Type B pancreatic cell (in vitro differentiated cells): ENCODE measurements around the gene AEBP2. TPM values are rescaled to one million over a fixed set of nuclear protein-coding genes. Genes with fewer than 3 reads are reported as not detected.

ENCODE experiments used
- DNase-seq: peaks from one replicate; pipeline ENCODE4 v3.0.0; 2021; ENCODE audit warnings: mixed read lengths; ENCODE audit not compliant: unreplicated experiment; ENCODE audit errors: extremely low spot score
- H3K27ac Mint-ChIP-seq: 2 replicates; pipeline ENCODE4 v1.8.0; 2021; ENCODE audit warnings: mild to moderate bottlenecking, mixed read lengths
- H3K27me3 Mint-ChIP-seq: 2 replicates; pipeline ENCODE4 v1.8.0; 2021; ENCODE audit warnings: mixed read lengths
- H3K36me3 Mint-ChIP-seq: 2 replicates; pipeline ENCODE4 v1.8.0; 2021; ENCODE audit warnings: mixed read lengths
- H3K4me1 Mint-ChIP-seq: one replicate; pipeline ENCODE4 v1.8.0; 2021; ENCODE audit warnings: mixed read lengths; ENCODE audit not compliant: unreplicated experiment
- H3K4me3 Mint-ChIP-seq: 2 replicates; pipeline ENCODE4 v1.8.0; 2021; ENCODE audit warnings: mild to moderate bottlenecking, mixed read lengths
- H3K9me3 Mint-ChIP-seq: 2 replicates; pipeline ENCODE4 v1.8.0; 2021; ENCODE audit warnings: mixed read lengths
- CTCF ChIP-seq: fragments of 200-600 bp; sonication (generic); conservative IDR thresholded peaks from 2 replicates; pipeline ENCODE4 v1.5.0; 2021; ENCODE audit warnings: antibody characterized with exemption, mild to moderate bottlenecking
- total RNA-seq: library from RNA; stranded (reverse); gene quantifications from 2 replicates; pipeline ENCODE4 v1.2.1, GENCODE V29; 2021; ENCODE audit warnings: low replicate concordance

The AEBP2 gene
- total RNA-seq, 1 donor from 2014 or later = 45.8 TPM

DNA sequence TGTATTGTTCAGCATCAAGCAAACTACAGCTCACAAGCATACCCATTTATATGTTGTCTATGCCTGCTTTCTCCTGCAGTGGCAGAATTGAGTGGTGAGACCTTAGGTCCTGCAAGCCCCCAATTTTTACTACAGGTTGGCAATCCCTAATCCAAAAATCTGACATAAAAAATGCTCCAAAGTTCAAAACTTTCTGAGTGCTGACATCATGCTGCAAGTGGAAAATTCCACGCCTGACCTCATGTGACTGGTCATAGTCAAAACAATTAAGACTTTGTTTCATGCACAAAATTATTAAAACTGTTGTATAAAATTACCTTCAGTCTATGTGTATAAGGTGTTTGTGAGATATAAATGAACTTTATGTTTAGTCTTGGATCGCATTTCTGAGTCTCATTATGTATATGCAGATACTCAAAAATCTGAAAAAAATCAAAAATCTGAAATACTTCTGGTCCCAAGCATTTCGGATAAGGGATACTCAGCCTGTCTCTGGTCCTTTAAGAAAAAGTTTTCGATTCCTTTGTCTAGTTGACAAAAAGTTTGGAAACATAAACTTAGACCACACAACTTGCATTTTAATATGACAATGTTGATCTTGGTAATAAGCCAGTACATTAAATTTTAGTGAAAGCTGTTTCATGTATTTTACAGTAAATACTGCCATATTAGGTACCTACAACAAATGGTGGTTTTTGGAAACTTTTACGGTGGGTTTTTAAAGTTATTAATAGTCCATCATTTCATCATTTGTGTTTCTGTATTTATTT, 81.5 kb downstream of the AEBP2 start:
- DNase-seq = no peak
- Mint-ChIP-seq H3K4me3 (no peak overlapping the region), H3K27me3 (no peaks in the 10 kb centered on the region), H3K4me1 (no peaks in the 10 kb centered on the region), H3K9me3 (no peaks in the 10 kb centered on the region), H3K27ac (no peak overlapping the region), H3K36me3 (peaks cover 14% of the 10 kb centered on the region)
- TF ChIP-seq CTCF = no peak

DNA sequence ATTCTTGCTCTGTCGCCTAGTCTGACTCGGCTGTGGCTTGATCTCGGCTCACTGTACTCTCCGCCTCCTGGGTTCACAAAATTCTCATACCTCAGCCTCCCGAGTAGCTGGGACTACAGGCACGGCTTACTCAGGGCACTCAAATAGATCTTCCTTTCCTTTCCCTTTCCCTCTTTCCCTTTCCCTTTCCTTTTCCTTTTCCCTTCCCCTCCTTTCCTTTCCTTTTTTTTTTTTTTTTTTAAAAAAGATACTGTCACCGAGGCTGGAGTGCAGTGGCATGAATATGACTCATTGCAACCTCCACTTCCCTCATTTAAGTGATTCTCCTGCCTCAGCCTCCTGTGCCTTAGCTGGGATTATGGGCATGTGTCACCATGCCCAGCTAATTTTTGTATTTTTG, 86.0 kb downstream of the AEBP2 start:
- Mint-ChIP-seq H3K4me3 (no peak overlapping the region), H3K9me3 (no peaks in the 10 kb centered on the region), H3K27me3 (no peaks in the 10 kb centered on the region), H3K27ac (no peak overlapping the region), H3K4me1 (no peaks in the 10 kb centered on the region), H3K36me3 (peaks cover 8% of the 10 kb centered on the region)
- DNase-seq = no peak
- TF ChIP-seq CTCF = no peak

DNA sequence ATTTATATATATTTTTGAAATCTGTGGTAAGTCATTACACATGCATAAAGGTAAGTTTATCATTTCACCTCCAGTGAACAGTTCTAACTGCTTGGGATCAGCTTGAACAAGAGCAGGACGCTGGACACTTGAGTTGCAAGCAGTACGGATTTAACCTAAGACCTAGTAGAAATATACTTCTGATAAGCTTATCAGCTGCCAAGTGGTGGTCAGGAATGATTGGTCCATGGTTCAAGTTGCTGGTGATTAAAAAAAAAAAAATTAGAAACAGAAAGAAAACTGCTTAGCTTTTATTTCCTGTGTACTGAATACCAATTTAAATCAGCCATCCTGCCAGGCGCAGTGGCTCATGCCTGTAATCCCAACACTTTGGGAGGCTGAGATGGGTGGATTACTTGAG, 88.6 kb downstream of the AEBP2 start:
- Mint-ChIP-seq H3K9me3 (no peaks in the 10 kb centered on the region), H3K27me3 (no peaks in the 10 kb centered on the region), H3K4me3 (no peak overlapping the region), H3K36me3 (peaks cover 8% of the 10 kb centered on the region), H3K4me1 (no peaks in the 10 kb centered on the region), H3K27ac (no peak overlapping the region)
- TF ChIP-seq CTCF = no peak
- DNase-seq = no peak

- DNase-seq = no peak
- Mint-ChIP-seq H3K4me3 (no peak overlapping the region), H3K9me3 (no peaks in the 10 kb centered on the region), H3K36me3 (peaks cover 9% of the 10 kb centered on the region), H3K27me3 (no peaks in the 10 kb centered on the region), H3K27ac (no peak overlapping the region), H3K4me1 (no peaks in the 10 kb centered on the region)
- TF ChIP-seq CTCF = no peak
Observed at GRCh38 chr12:19528750-19529149, 89.5 kb downstream of the AEBP2 start.

- no peak overlapping the region for H3K27ac Mint-ChIP-seq
Observed at GRCh38 chr12:19529951-19530636, 90.8 kb downstream of the AEBP2 start.

More at GRCh38 chr12:19529951-19530636, 90.8 kb downstream of the AEBP2 start:
- Mint-ChIP-seq H3K9me3 (peaks cover 2% of the 10 kb centered on the region), H3K27me3 (no peaks in the 10 kb centered on the region), H3K36me3 (peaks cover 14% of the 10 kb centered on the region), H3K4me1 (no peaks in the 10 kb centered on the region), H3K4me3 (no peak overlapping the region)
- no peak for TF ChIP-seq CTCF
- DNase-seq = no peak
